Lung microvascular endothelial cell (primary cell): ENCODE results near the gene SGF29. TPM values are rescaled to one million over a fixed set of nuclear protein-coding genes. Genes with fewer than 3 reads are reported as not detected.
"Not testable (repeated sequence)": the region's sequence is repeated elsewhere in the genome, so short reads cannot be mapped to it uniquely, and the experiment has no call there.

Experiments used
- DNase-seq, 2 donors: peaks; one replicate each; pipeline versions ENCODE4 v3.0.0 to v3.0.0-alpha.2; 2010; ENCODE audit warnings: low read depth in 2 of 2
- total RNA-seq: library from RNA; depleted of rRNA; stranded (reverse); fragments of >200 nt; gene quantifications from 2 replicates; pipeline ENCODE4 v1.2.1, GENCODE V29; 2014

Gene SGF29
- total RNA-seq, 1 donor from 2014 or later, result 9.1 TPM

- DNase-seq, result no peak
These were observed 39.3 kb downstream of the SGF29 start for GRCh38 chr16:28592979-28593553.

GRCh38 chr16:28595451-28595850 is 41.7 kb downstream of the SGF29 start:
- DNase-seq, result not testable (repeated sequence)

GRCh38 chr16:28596115-28596630 is 42.5 kb downstream of the SGF29 start:
- no peak for DNase-seq

- no peak for DNase-seq
These were observed 43.3 kb downstream of the SGF29 start, which contains the start of gene SULT1A2 for GRCh38 chr16:28596840-28597691. TSS of gene SULT1A2 (minus strand) at chr16:28597050. CDS start at chr16:28595930, 1,120 bp downstream.

- DNase-seq, result no peak
These were observed 44.1 kb downstream of the SGF29 start for GRCh38 chr16:28597692-28598261.

- DNase-seq, result not testable (repeated sequence)
These were observed 45.9 kb downstream of the SGF29 start for GRCh38 chr16:28599377-28600285.

GRCh38 chr16:28600965-28601364 is 47.2 kb downstream of the SGF29 start:
- DNase-seq, result not testable (repeated sequence)

GRCh38 chr16:28601589-28601988 is 47.9 kb downstream of the SGF29 start:
- not testable (repeated sequence) for DNase-seq

GRCh38 chr16:28602062-28602461 is 48.3 kb downstream of the SGF29 start:
- not testable (repeated sequence) for DNase-seq

- no peak for DNase-seq
These were observed 48.8 kb downstream of the SGF29 start for GRCh38 chr16:28602529-28602928.

GRCh38 chr16:28603381-28604185 is 49.9 kb downstream of the SGF29 start:
- DNase-seq, result no peak

- no peak for DNase-seq
These were observed 50.5 kb downstream of the SGF29 start for GRCh38 chr16:28604186-28604565.

- DNase-seq, result no peak
These were observed 52.8 kb downstream of the SGF29 start for GRCh38 chr16:28606291-28607115.

- DNase-seq, result no peak
These were observed 53.5 kb downstream of the SGF29 start for GRCh38 chr16:28607116-28607623.

GRCh38 chr16:28607681-28608495 is 54.2 kb downstream of the SGF29 start:
- not testable (repeated sequence) for DNase-seq

GRCh38 chr16:28608496-28608808 is 54.7 kb downstream of the SGF29 start:
- DNase-seq, result not testable (repeated sequence)

GRCh38 chr16:28608867-28609596 is 55.3 kb downstream of the SGF29 start:
- not testable (repeated sequence) for DNase-seq
